GM12878 (cell line): Measurements from ENCODE around the gene CETP. TPM values are rescaled to one million over a fixed set of nuclear protein-coding genes. Genes with fewer than 3 reads are reported as not detected.

ENCODE experiments used
- ATAC-seq: fragments of 200-7000 bp; cut with Tn5 transposase; 3 replicates; pipeline ENCODE4 v1.9.1; 2020; ENCODE audit warnings: mild to moderate bottlenecking, moderate library complexity
- BruUV-seq: library from RNA; stranded (reverse); fragments of 400-500 nt; replicated peaks from 2 replicates; lab custom pipeline; 2021; lab: Mats Ljungman, UMichigan
- CTCF ChIA-PET: fragments of 300-600 bp; sonication (Branson Sonifier 250); formaldehyde crosslinking; extraction: SDS; loops from one replicate; lab custom pipeline; 2021; ENCODE audit warnings: inconsistent platforms; lab: Yijun Ruan, JAX
- POLR2A ChIA-PET: fragments of 350-600 bp; formaldehyde crosslinking; extraction: SDS; loops from one replicate; lab custom pipeline; 2021; ENCODE audit warnings: inconsistent platforms; lab: Charles Lee
- RAD21 ChIA-PET: fragments of 300-600 bp; sonication (Branson Sonifier 250); formaldehyde crosslinking; loops from one replicate; lab custom pipeline; 2023; ENCODE audit warnings: antibody characterized with exemption; ENCODE audit not compliant: unreplicated experiment; lab: Charles Lee
- SMC1A ChIA-PET: fragments of 300-600 bp; sonication (Branson Sonifier 250); formaldehyde crosslinking; loops from one replicate; lab custom pipeline; 2023; ENCODE audit not compliant: unreplicated experiment, uncharacterized antibody; lab: Charles Lee
- DNase-seq: peaks from one replicate; pipeline ENCODE4 v3.0.0-alpha.2; 2011; ENCODE audit warnings: low read depth, low spot score
- FAIRE-seq: peaks from 3 replicates; lab custom pipeline; 2011; peaks lifted over from hg19 to GRCh38; lab: Jason Lieb, UNC
- H2AFZ ChIP-seq: 2 replicates; pipeline ENCODE4 v1.6.0; 2011; ENCODE audit warnings: low read depth, low read length, control low read depth; ENCODE audit not compliant: control insufficient read depth
- H3K27ac ChIP-seq: 2 replicates; pipeline ENCODE4 v1.5.1; 2011; ENCODE audit warnings: control low read depth; ENCODE audit not compliant: control insufficient read depth, insufficient read depth
- H3K27me3 ChIP-seq, 2 experiments: replicated peaks in 1 of 2; 2 replicates each; pipeline versions ENCODE4 v1.6.0 to v1.6.1; 2011; ENCODE audit warnings: low read length in 1 of 2; ENCODE audit not compliant: control insufficient read depth in 2 of 2, insufficient read depth in 2 of 2
- H3K36me3 ChIP-seq, 2 experiments: 2 replicates each; pipeline ENCODE4 v1.5.1; 2011; ENCODE audit warnings: low read length in 1 of 2; ENCODE audit not compliant: control insufficient read depth in 2 of 2, insufficient read depth in 2 of 2
- H3K4me1 ChIP-seq: 2 replicates; pipeline ENCODE4 v1.6.1; 2011; ENCODE audit warnings: mild to moderate bottlenecking, low read length, moderate library complexity, mixed read lengths; ENCODE audit not compliant: control insufficient read depth, insufficient read depth
- H3K4me2 ChIP-seq: 2 replicates; pipeline ENCODE4 v1.6.0; 2011; ENCODE audit warnings: control low read depth; ENCODE audit not compliant: control insufficient read depth, insufficient read depth
- H3K4me3 ChIP-seq: fragments of 200-600 bp; sonication (generic); 2 replicates; pipeline ENCODE4 v1.5.1; 2016
- H3K79me2 ChIP-seq: 2 replicates; pipeline ENCODE4 v1.6.0; 2011; ENCODE audit warnings: low read length; ENCODE audit not compliant: control insufficient read depth, insufficient read depth
- H3K9ac ChIP-seq: 2 replicates; pipeline ENCODE4 v1.8.0; 2011; ENCODE audit warnings: low read length, control low read depth, mixed read lengths; ENCODE audit not compliant: control insufficient read depth, insufficient read depth
- H3K9me3 ChIP-seq: replicated peaks from 3 replicates; pipeline ENCODE4 v1.5.1; 2011; ENCODE audit warnings: mild to moderate bottlenecking, low read length; ENCODE audit not compliant: control insufficient read depth, insufficient read depth
- H4K20me1 ChIP-seq: 2 replicates; pipeline ENCODE4 v1.6.0; 2011; ENCODE audit not compliant: control insufficient read depth, insufficient read depth
- BACH1 ChIP-seq: fragments of 450-650 bp; IDR thresholded peaks from 2 replicates; pipeline ENCODE4 v1.6.1; 2017; ENCODE audit warnings: mild to moderate bottlenecking, borderline replicate concordance
- E2F4 ChIP-seq: IDR thresholded peaks from 2 replicates; pipeline ENCODE4 v1.6.1; 2012; ENCODE audit warnings: low read depth, low read length, improper control_type of control experiment
- ELK1 ChIP-seq: IDR thresholded peaks from 2 replicates; pipeline ENCODE4 v1.6.1; 2012; ENCODE audit warnings: low read depth, low read length, improper control_type of control experiment
- ESRRA ChIP-seq: IDR thresholded peaks from 2 replicates; pipeline ENCODE4 v1.6.1; 2012; ENCODE audit warnings: mild to moderate bottlenecking, low read length, improper control_type of control experiment
- FOS ChIP-seq: IDR thresholded peaks from 3 replicates; pipeline ENCODE4 v1.6.1; 2011; ENCODE audit warnings: borderline replicate concordance; ENCODE audit not compliant: insufficient read length; ENCODE audit errors: extremely low read depth
- MTA2 ChIP-seq: fragments of 450-650 bp; IDR thresholded peaks from 2 replicates; pipeline ENCODE4 v1.6.1; 2016; ENCODE audit warnings: low read depth, mild to moderate bottlenecking, moderate library complexity
- MYC ChIP-seq: IDR thresholded peaks from 2 replicates; pipeline ENCODE4 v1.6.1; 2011; ENCODE audit warnings: mild to moderate bottlenecking, low read length, moderate library complexity, inconsistent platforms; ENCODE audit not compliant: insufficient read depth, insufficient replicate concordance, insufficient read length, severe bottlenecking
- PAX8 ChIP-seq: fragments of 450-650 bp; IDR thresholded peaks from 2 replicates; pipeline ENCODE4 v1.6.1; 2017; ENCODE audit warnings: mild to moderate bottlenecking, moderate library complexity
- POLR2AphosphoS2 ChIP-seq: IDR thresholded peaks from 2 replicates; pipeline ENCODE4 v1.6.1; 2011; ENCODE audit warnings: low read depth, mild to moderate bottlenecking, low read length, improper control_type of control experiment, moderate library complexity
- POLR2AphosphoS5 ChIP-seq: IDR thresholded peaks from 2 replicates; pipeline ENCODE4 v1.6.1; 2011; ENCODE audit warnings: mild to moderate bottlenecking, low read length, inconsistent platforms
- RBBP5 ChIP-seq: fragments of 200-600 bp; sonication (generic); conservative IDR thresholded peaks from 2 replicates; pipeline ENCODE4 v1.6.1; 2016
- SIX5 ChIP-seq: IDR thresholded peaks from 2 replicates; pipeline ENCODE4 v1.6.1; 2011; ENCODE audit warnings: mild to moderate bottlenecking, low read depth, low read length, moderate library complexity; ENCODE audit not compliant: severe bottlenecking
- SP1 ChIP-seq: IDR thresholded peaks from one replicate; pipeline ENCODE4 v1.6.1; 2011; ENCODE audit warnings: low read depth, low read length
- TBL1XR1 ChIP-seq: IDR thresholded peaks from 2 replicates; pipeline ENCODE4 v1.6.1; 2012; ENCODE audit warnings: low read depth, low read length, improper control_type of control experiment
- ZBTB11 ChIP-seq: fragments of 450-650 bp; formaldehyde crosslinking; IDR thresholded peaks from 2 replicates; pipeline ENCODE4 v1.5.0; 2022; ENCODE audit warnings: mild to moderate bottlenecking, missing genetic modification characterization
- WGBS: methylation state at CpG from one replicate; pipeline ENCODE4 v1.1.6; 2016; ENCODE audit warnings: low lambda C conversion rate; ENCODE audit not compliant: insufficient replicate concordance, insufficient coverage; ENCODE audit errors: missing lambda C conversion rate; 5-methylcytosine and 5-hydroxymethylcytosine counted together
- in situ Hi-C: fragments of 300-500 bp; cut with MboI; formaldehyde crosslinking; loops from 9 replicates; pipeline ENCODE4 v1.14.3; 2018; ENCODE audit warnings: mixed read lengths
- intact Hi-C: fragments of 100-400 bp; cut with micrococcal nuclease; formaldehyde crosslinking; loops from one replicate; pipeline ENCODE4 v1.14.2; 2022; ENCODE audit not compliant: unreplicated experiment
- polyA plus RNA-seq, 11 experiments: library from polyadenylated mRNA; depleted of rRNA in 4 of 11; unstranded in 6 of 11; stranded (reverse) in 5 of 11; fragments of >200 nt; fragmentation: Nextera tagmentation in 4 of 11; fragmentation: Illumina TruSeq in 1 of 11; extraction: Ambion mirVana in 4 of 11; extraction: Trizol in 1 of 11; gene quantifications; 1 replicate in 1 of 11; 2 replicates in 10 of 11; pipeline versions ENCODE4 v1.2.1 to v1.2.3, GENCODE V29; 2011 to 2016; ENCODE audit warnings: inconsistent platforms in 2 of 11, missing spikeins in 2 of 11, low read depth in 1 of 11
- total RNA-seq, 4 experiments: library from RNA; depleted of rRNA in 3 of 4; stranded (reverse); fragments of >200 nt in 3 of 4; fragmentation: Illumina TruSeq in 1 of 4; extraction: Trizol in 1 of 4; gene quantifications; 2 replicates each; pipeline versions ENCODE4 v1.2.1 to v1.2.3, GENCODE V29; 2013 to 2021
- TF ChIP-seq, protein P1 (sequence below): IDR thresholded peaks from 2 replicates; pipeline ENCODE4 v1.6.1; 2012; ENCODE audit warnings: low read depth, low read length, improper control_type of control experiment

The CETP gene
- total and polyA plus RNA-seq, 10 of the 15 experiments (the other 5 are each of a cell fraction or from before 2014, with no cell fraction given) = 1.2 to 6.4 (median 2.1) TPM

DNA sequence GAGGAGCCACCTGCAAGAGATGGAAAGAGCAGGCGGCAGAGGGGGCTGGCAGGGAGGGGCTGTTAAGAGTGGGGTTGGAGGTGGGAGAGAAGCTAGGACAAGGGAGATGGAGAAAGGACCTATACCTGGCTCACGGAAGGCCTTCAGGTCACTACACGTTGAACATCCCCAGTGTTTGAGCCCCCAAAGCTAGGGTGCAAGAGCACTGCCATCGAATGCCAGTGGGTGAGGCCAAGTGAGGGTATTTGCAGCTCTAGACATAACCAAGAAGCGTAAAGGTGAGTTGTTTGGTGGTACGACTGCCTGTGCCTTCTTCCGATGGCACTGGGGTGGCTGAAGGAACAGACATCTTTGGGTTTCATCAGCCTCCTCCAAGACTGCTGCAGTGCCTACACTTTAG lies 46.9 kb upstream of the CETP start:
- ChIA-PET POLR2A (interaction anchor here (0.6 to 13.8 kb wide), 4 partner anchors 21 to 183 kb away, joined by 3 to 306 read pairs (median 4); partner anchors contain the start of gene HERPUD1), SMC1A (interaction anchor here (0.8 to 6.4 kb wide), 7 partner anchors 11 to 55 kb away, joined by 3 to 52 read pairs (median 4); partner anchors contain the start of gene HERPUD1), CTCF (interaction anchor here (0.7 to 6.2 kb wide), 3 partner anchors 28 to 47 kb away, joined by 3 to 50 read pairs (median 3); partner anchors contain the start of gene SLC12A3), RAD21 (interaction anchor here (0.9 to 1.2 kb wide), 3 partner anchors 16 to 46 kb away, joined by 3 read pairs; no protein-coding TSS in a partner anchor)
- DNase-seq (no peak), FAIRE-seq (no peak), ATAC-seq (no peak)
- H3K27ac ChIP-seq = no peak overlapping the region
- intact Hi-C loops = no loop called here
- WGBS = 94% methylated on average over 6 of the region's 7 CpGs
- peaks cover 62% of the 10 kb centered on the region for H3K4me1 ChIP-seq
- H3K79me2 ChIP-seq = no peaks in the 10 kb centered on the region
- H3K27me3 ChIP-seq = no peaks in the 10 kb centered on the region
- H3K4me3 ChIP-seq = no peak overlapping the region
- H3K4me2 ChIP-seq = no peak overlapping the region
- TF ChIP-seq MTA2 (no peak), E2F4 (no peak), MYC (no peak), SP1 (no peak), BACH1 (no peak), FOS (no peak), PAX8 (no peak), POLR2AphosphoS2 (no peak), ESRRA (no peak), POLR2AphosphoS5 (no peak), TBL1XR1 (no peak), RBBP5 (no peak), ELK1 (no peak), SIX5 (no peak), ZBTB11 (CRISPR knock-in tag) (no peak)
- TF ChIP-seq, protein P1, sequence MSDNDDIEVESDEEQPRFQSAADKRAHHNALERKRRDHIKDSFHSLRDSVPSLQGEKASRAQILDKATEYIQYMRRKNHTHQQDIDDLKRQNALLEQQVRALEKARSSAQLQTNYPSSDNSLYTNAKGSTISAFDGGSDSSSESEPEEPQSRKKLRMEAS = no peak
- no TSS peak for BruUV-seq
- no peaks in the 10 kb centered on the region for H4K20me1 ChIP-seq
- no peak overlapping the region for H3K9ac ChIP-seq
- no peaks in the 10 kb centered on the region for H3K36me3 ChIP-seq
- in situ Hi-C loops = no loop called here
- no peak overlapping the region for H2AFZ ChIP-seq
- no peaks in the 10 kb centered on the region; the same call in 2 of the 3 replicates for H3K9me3 ChIP-seq
